IMR-90 (cell line): ENCODE results near the gene DAAM1. TPM values are rescaled to one million over a fixed set of nuclear protein-coding genes. Genes with fewer than 3 reads are reported as not detected.

Experiments
- ATAC-seq: fragments of 200-7000 bp; cut with Tn5 transposase; 2 replicates; pipeline ENCODE4 v1.9.1; 2020; ENCODE audit warnings: low read depth, mild to moderate bottlenecking, moderate library complexity
- BruUV-seq: library from RNA; stranded (reverse); fragments of 400-500 nt; replicated peaks from 2 replicates; lab custom pipeline; 2021; lab: Mats Ljungman, UMichigan
- CTCF ChIA-PET: fragments of 300-600 bp; formaldehyde crosslinking; extraction: SDS; loops from one replicate; lab custom pipeline; 2021; ENCODE audit warnings: antibody characterized with exemption; lab: Yijun Ruan, JAX
- POLR2A ChIA-PET: fragments of 300-600 bp; sonication (Branson Sonifier 250); formaldehyde crosslinking; loops from one replicate; lab custom pipeline; 2022; ENCODE audit warnings: antibody characterized with exemption; ENCODE audit not compliant: unreplicated experiment; lab: Charles Lee
- DNase-seq: peaks from one replicate; pipeline ENCODE4 v3.0.0; 2013
- H2AFZ ChIP-seq: replicated peaks from 2 replicates; pipeline ENCODE3; 2013; ENCODE audit warnings: low read length, mild to moderate bottlenecking; ENCODE audit not compliant: poor library complexity
- H2AK5ac ChIP-seq: 2 replicates; pipeline ENCODE4 v1.6.1; 2013; ENCODE audit warnings: low read depth, low read length, inconsistent platforms
- H2AK9ac ChIP-seq: replicated peaks from 2 replicates; pipeline ENCODE3; 2013; ENCODE audit warnings: mild to moderate bottlenecking, low read depth, low read length, moderate library complexity; ENCODE audit not compliant: poor library complexity
- H2BK120ac ChIP-seq: 2 replicates; pipeline ENCODE4 v1.6.1; 2013; ENCODE audit warnings: low read depth, low read length, inconsistent platforms
- H2BK15ac ChIP-seq: 3 replicates; pipeline ENCODE4 v1.6.1; 2013; ENCODE audit warnings: low read depth, low read length, inconsistent platforms
- H2BK20ac ChIP-seq: 2 replicates; pipeline ENCODE4 v1.6.1; 2013; ENCODE audit warnings: low read depth, mild to moderate bottlenecking, inconsistent platforms, low read length, moderate library complexity
- H2BK5ac ChIP-seq: 2 replicates; pipeline ENCODE4 v1.6.1; 2013; ENCODE audit warnings: mild to moderate bottlenecking, low read depth, low read length, inconsistent platforms; ENCODE audit not compliant: poor library complexity, severe bottlenecking
- H3K14ac ChIP-seq: replicated peaks from 2 replicates; pipeline ENCODE4 v1.6.1; 2013; ENCODE audit warnings: low read depth, low read length, inconsistent platforms
- H3K18ac ChIP-seq: 2 replicates; pipeline ENCODE4 v1.6.1; 2013; ENCODE audit warnings: low read depth, low read length, control low read depth
- H3K23ac ChIP-seq: 2 replicates; pipeline ENCODE4 v1.6.1; 2013; ENCODE audit warnings: low read depth, low read length, inconsistent platforms
- H3K27ac ChIP-seq: 2 replicates; pipeline ENCODE4 v1.5.1; 2013; ENCODE audit warnings: mild to moderate bottlenecking, control low read depth, low read length; ENCODE audit not compliant: insufficient read depth
- H3K27me3 ChIP-seq: 2 replicates; pipeline ENCODE4 v1.6.1; 2013; ENCODE audit warnings: low read length; ENCODE audit not compliant: control insufficient read depth, insufficient read depth
- H3K36me3 ChIP-seq: 2 replicates; pipeline ENCODE4 v1.6.1; 2013; ENCODE audit warnings: low read length, mixed read lengths; ENCODE audit not compliant: control insufficient read depth, insufficient read depth
- H3K4ac ChIP-seq: 2 replicates; pipeline ENCODE4 v1.6.1; 2013; ENCODE audit warnings: low read depth, low read length, inconsistent platforms
- H3K4me1 ChIP-seq: 2 replicates; pipeline ENCODE4 v1.6.1; 2013; ENCODE audit warnings: low read length, mixed read lengths; ENCODE audit not compliant: control insufficient read depth, insufficient read depth
- H3K4me2 ChIP-seq: 2 replicates; pipeline ENCODE4 v1.6.1; 2013; ENCODE audit warnings: low read depth, mild to moderate bottlenecking, control low read depth, low read length, moderate library complexity
- H3K4me3 ChIP-seq: 2 replicates; pipeline ENCODE4 v1.5.1; 2013; ENCODE audit warnings: low read depth, mild to moderate bottlenecking, control low read depth, low read length, moderate library complexity; ENCODE audit not compliant: insufficient read depth
- H3K56ac ChIP-seq: 2 replicates; pipeline ENCODE4 v1.6.1; 2013; ENCODE audit warnings: low read length, inconsistent platforms; ENCODE audit not compliant: insufficient read depth; ENCODE audit errors: extremely low read depth
- H3K79me1 ChIP-seq, 2 experiments: 2 replicates each; pipeline ENCODE4 v1.6.1; 2013; ENCODE audit warnings: low read length in 2 of 2, inconsistent platforms in 1 of 2, low read depth in 1 of 2
- H3K9ac ChIP-seq: 2 replicates; pipeline ENCODE4 v1.6.1; 2013; ENCODE audit warnings: low read depth, low read length, control low read depth
- H3K9me1 ChIP-seq: 2 replicates; pipeline ENCODE4 v1.6.1; 2013; ENCODE audit warnings: low read length, inconsistent platforms; ENCODE audit not compliant: insufficient read depth
- H3K9me3 ChIP-seq: 2 replicates; pipeline ENCODE4 v1.6.1; 2013; ENCODE audit warnings: low read length; ENCODE audit not compliant: control insufficient read depth, insufficient read depth
- H4K20me1 ChIP-seq: 2 replicates; pipeline ENCODE4 v1.6.1; 2013; ENCODE audit warnings: low read length, inconsistent platforms; ENCODE audit not compliant: insufficient read depth
- H4K5ac ChIP-seq: 2 replicates; pipeline ENCODE4 v1.6.1; 2013; ENCODE audit warnings: mild to moderate bottlenecking, low read depth, low read length, control low read depth
- H4K8ac ChIP-seq, 2 experiments: 2 replicates each; pipeline ENCODE4 v1.6.1; 2013; ENCODE audit warnings: low read depth in 2 of 2, low read length in 2 of 2, control low read depth in 1 of 2, inconsistent platforms in 1 of 2
- H4K91ac ChIP-seq: 2 replicates; pipeline ENCODE4 v1.6.1; 2013; ENCODE audit warnings: low read depth, low read length, inconsistent platforms; ENCODE audit not compliant: insufficient read depth
- BHLHE40 ChIP-seq: fragments of 150-350 bp; IDR thresholded peaks from 2 replicates; pipeline ENCODE4 v1.6.1; 2016; ENCODE audit warnings: mild to moderate bottlenecking, low read depth, low read length
- CHD1 ChIP-seq: IDR thresholded peaks from 2 replicates; pipeline ENCODE4 v1.6.1; 2012; ENCODE audit warnings: low read depth, low read length, improper control_type of control experiment
- CTCF ChIP-seq: conservative IDR thresholded peaks from 2 replicates; pipeline ENCODE4 v1.5.1; 2012; ENCODE audit warnings: mild to moderate bottlenecking, low read depth, low read length, improper control_type of control experiment
- MAZ ChIP-seq: IDR thresholded peaks from 2 replicates; pipeline ENCODE4 v1.6.1; 2012; ENCODE audit warnings: low read depth, mild to moderate bottlenecking, low read length, improper control_type of control experiment, moderate library complexity, borderline replicate concordance
- RFX5 ChIP-seq: IDR thresholded peaks from 2 replicates; pipeline ENCODE4 v1.8.0; 2012; ENCODE audit warnings: low read depth, mild to moderate bottlenecking, low read length, moderate library complexity
- WGBS, 2 experiments: methylation state at CpG; one replicate each; pipeline versions ENCODE4 v1.1.5 to v1.1.7; 2013; ENCODE audit warnings: missing lambda C conversion rate in 2 of 2; ENCODE audit not compliant: insufficient read length in 1 of 2; ENCODE audit errors: extremely low coverage in 2 of 2; 5-methylcytosine and 5-hydroxymethylcytosine counted together
- dilution Hi-C: fragments of 300-500 bp; cut with HindIII; formaldehyde crosslinking; loops from one replicate; pipeline ENCODE4 v1.14.3; 2018; ENCODE audit warnings: low sequenced_read_pairs; ENCODE audit not compliant: unreplicated experiment
- in situ Hi-C: fragments of 300-500 bp; cut with MboI; formaldehyde crosslinking; loops from 3 replicates; pipeline ENCODE4 v1.14.3; 2019; ENCODE audit warnings: low sequenced_read_pairs, inconsistent platforms, mixed read lengths
- intact Hi-C: fragments of 100-400 bp; cut with micrococcal nuclease; formaldehyde crosslinking; loops from 2 replicates; pipeline ENCODE4 v1.10.0; 2022
- polyA plus RNA-seq, 3 experiments: library from polyadenylated mRNA; depleted of rRNA; stranded (reverse); fragments of >200 nt; gene quantifications; 2 replicates each; pipeline ENCODE4 v1.2.3, GENCODE V29; 2012; ENCODE audit warnings: low replicate concordance in 1 of 3
- total RNA-seq: library from RNA; depleted of rRNA; stranded (reverse); fragments of >200 nt; gene quantifications from 2 replicates; pipeline ENCODE4 v1.2.3, GENCODE V29; 2012

The DAAM1 gene
- total and polyA plus RNA-seq, 2 of the 4 experiments (the other 2 are of a cell fraction), result 4.8 to 5.4 TPM

DNA sequence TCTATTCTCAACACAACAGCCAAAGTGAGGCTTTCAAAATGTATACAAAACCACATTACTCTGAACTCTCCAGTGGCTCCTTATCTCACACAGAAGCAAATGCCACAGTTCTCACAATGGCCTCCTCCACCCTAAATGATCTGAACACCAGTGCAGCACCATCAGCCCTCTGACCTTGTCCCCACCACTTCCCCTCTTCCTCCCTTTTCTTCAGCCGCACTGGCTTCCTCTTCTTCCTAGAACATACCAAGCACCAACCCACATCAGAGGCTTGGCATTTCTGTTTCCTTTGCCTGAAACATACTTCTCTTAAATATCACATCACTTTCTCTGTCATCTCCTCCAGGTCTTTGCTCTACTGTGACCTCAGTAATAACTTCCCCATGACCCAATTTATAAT lies 210.4 kb downstream of the DAAM1 start:
- Histone ChIP-seq H4K91ac (no peak overlapping the region), H3K4ac (no peak overlapping the region), H2AFZ (no peak overlapping the region), H3K56ac (no peak overlapping the region), H2BK20ac (no peak overlapping the region), H3K27ac (no peak overlapping the region), H3K9me3 (no peaks in the 10 kb centered on the region), H2AK9ac (no peak overlapping the region), H4K5ac (no peak overlapping the region), H2BK5ac (no peak overlapping the region), H2AK5ac (no peak overlapping the region), H3K4me2 (no peak overlapping the region), H3K79me1 (no peaks in the 10 kb centered on the region), H2BK120ac (no peak overlapping the region), H3K14ac (no peak overlapping the region), H3K4me3 (no peak overlapping the region), H3K23ac (no peak overlapping the region), H4K8ac (no peak overlapping the region), H3K9ac (no peak overlapping the region), H3K27me3 (no peaks in the 10 kb centered on the region), H3K36me3 (no peaks in the 10 kb centered on the region), H2BK15ac (no peak overlapping the region), H3K9me1 (no peaks in the 10 kb centered on the region), H4K20me1 (no peaks in the 10 kb centered on the region), H3K18ac (no peak overlapping the region), H3K4me1 (no peaks in the 10 kb centered on the region)
- DNase-seq, result no peak
- CTCF ChIA-PET, result no interaction called here
- no TSS peak for BruUV-seq
- no peak for ATAC-seq
- TF ChIP-seq CTCF (no peak), CHD1 (no peak), MAZ (no peak), RFX5 (no peak), BHLHE40 (no peak)
- 29% methylated on average over 1 of the region's 1 CpG; no CpG with 5 or more reads in 1 of the 2 experiments for WGBS, 2 experiments
- dilution Hi-C loops (no loop called here), in situ Hi-C loops (no loop called here), intact Hi-C loops (no loop called here)
- POLR2A ChIA-PET, result no interaction called here
